Astrocyte (in vitro differentiated cells and primary cell): Measurements from ENCODE around the gene ABCC11. TPM values are rescaled to one million over a fixed set of nuclear protein-coding genes. Genes with fewer than 3 reads are reported as not detected.

Source experiments
- DNase-seq: peaks from one replicate; pipeline ENCODE4 v3.0.0-alpha.2; 2010; ENCODE audit warnings: low read depth
- FAIRE-seq: peaks from 2 replicates; lab custom pipeline; 2011; peaks lifted over from hg19 to GRCh38; lab: Jason Lieb, UNC
- H2AFZ ChIP-seq: 2 replicates; pipeline ENCODE4 v1.6.0; 2012; ENCODE audit warnings: low read depth, low read length, inconsistent platforms
- H3K27ac ChIP-seq: 2 replicates; pipeline ENCODE4 v1.5.1; 2011; ENCODE audit warnings: low read depth, low read length, inconsistent platforms
- H3K27me3 ChIP-seq: 2 replicates; pipeline ENCODE4 v1.6.0; 2011; ENCODE audit warnings: low read length, inconsistent platforms; ENCODE audit not compliant: insufficient read depth
- H3K36me3 ChIP-seq: 2 replicates; pipeline ENCODE4 v1.5.1; 2011; ENCODE audit warnings: low read length, inconsistent platforms; ENCODE audit not compliant: insufficient read depth
- H3K4me1 ChIP-seq: 2 replicates; pipeline ENCODE4 v1.5.1; 2011; ENCODE audit warnings: low read length, inconsistent platforms; ENCODE audit not compliant: insufficient read depth
- H3K4me2 ChIP-seq: 2 replicates; pipeline ENCODE4 v1.6.0; 2012; ENCODE audit warnings: low read length, inconsistent platforms
- H3K4me3 ChIP-seq: 2 replicates; pipeline ENCODE4 v1.5.1; 2011; ENCODE audit warnings: low read depth, mild to moderate bottlenecking, low read length, inconsistent platforms; ENCODE audit not compliant: insufficient read depth
- H3K79me2 ChIP-seq: 2 replicates; pipeline ENCODE4 v1.6.0; 2012; ENCODE audit warnings: mild to moderate bottlenecking, low read length, inconsistent platforms; ENCODE audit not compliant: insufficient read depth
- H3K9ac ChIP-seq: 2 replicates; pipeline ENCODE4 v1.6.0; 2012; ENCODE audit warnings: mild to moderate bottlenecking, low read length, inconsistent platforms
- H3K9me3 ChIP-seq: 2 replicates; pipeline ENCODE4 v1.5.1; 2012; ENCODE audit warnings: low read depth, mild to moderate bottlenecking, low read length, inconsistent platforms; ENCODE audit not compliant: insufficient read depth
- H4K20me1 ChIP-seq: 2 replicates; pipeline ENCODE4 v1.6.0; 2012; ENCODE audit warnings: low read length, inconsistent platforms; ENCODE audit not compliant: insufficient read depth
- H3K27ac Mint-ChIP-seq: one replicate; pipeline ENCODE4 v1.8.0; 2021; ENCODE audit warnings: mild to moderate bottlenecking, mixed read lengths; ENCODE audit not compliant: unreplicated experiment
- H3K27me3 Mint-ChIP-seq: one replicate; pipeline ENCODE4 v1.8.0; 2021; ENCODE audit warnings: low read depth, mixed read lengths; ENCODE audit not compliant: unreplicated experiment
- H3K36me3 Mint-ChIP-seq: one replicate; pipeline ENCODE4 v1.8.0; 2021; ENCODE audit warnings: low read depth, mixed read lengths; ENCODE audit not compliant: unreplicated experiment
- H3K4me1 Mint-ChIP-seq: one replicate; pipeline ENCODE4 v1.8.0; 2021; ENCODE audit warnings: low read depth, mixed read lengths; ENCODE audit not compliant: unreplicated experiment
- H3K4me3 Mint-ChIP-seq: one replicate; pipeline ENCODE4 v1.8.0; 2021; ENCODE audit warnings: mild to moderate bottlenecking, moderate library complexity, mixed read lengths; ENCODE audit not compliant: unreplicated experiment
- H3K9me3 Mint-ChIP-seq: one replicate; pipeline ENCODE4 v1.8.0; 2021; ENCODE audit warnings: mild to moderate bottlenecking, mixed read lengths; ENCODE audit not compliant: unreplicated experiment
- CTCF ChIP-seq: IDR thresholded peaks from 2 replicates; pipeline ENCODE4 v1.5.1; 2011; ENCODE audit warnings: low read depth, mild to moderate bottlenecking, inconsistent platforms, low read length, moderate library complexity; ENCODE audit not compliant: insufficient read depth
- EZH2 ChIP-seq: IDR thresholded peaks from 2 replicates; pipeline ENCODE4 v1.6.1; 2012; ENCODE audit warnings: mild to moderate bottlenecking, low read length, inconsistent platforms; ENCODE audit not compliant: insufficient read depth
- total RNA-seq: library from RNA; stranded (reverse); gene quantifications from 2 replicates; pipeline ENCODE4 v1.2.1, GENCODE V29; 2021

Gene ABCC11
- total RNA-seq, 1 donor from 2014 or later: 0.32 TPM

GRCh38 chr16:48133455-48134211, 113.7 kb downstream of the ABCC11 start:
- Histone ChIP-seq H4K20me1 (no peaks in the 10 kb centered on the region), H3K36me3 (no peaks in the 10 kb centered on the region), H3K9ac (no peak overlapping the region), H2AFZ (no peak overlapping the region), H3K79me2 (no peaks in the 10 kb centered on the region), H3K9me3 (no peaks in the 10 kb centered on the region), H3K27me3 (no peaks in the 10 kb centered on the region), H3K4me2 (no peak overlapping the region), H3K27ac (no peak overlapping the region), H3K4me3 (no peak overlapping the region), H3K4me1 (no peaks in the 10 kb centered on the region)
- Mint-ChIP-seq H3K27ac (no peak overlapping the region), H3K27me3 (peaks cover 13% of the 10 kb centered on the region), H3K9me3 (no peaks in the 10 kb centered on the region), H3K4me3 (no peak overlapping the region), H3K4me1 (peaks cover 7% of the 10 kb centered on the region), H3K36me3 (no peaks in the 10 kb centered on the region)
- FAIRE-seq: no peak
- no peak for DNase-seq
- TF ChIP-seq EZH2 (no peak), CTCF (no peak)

GRCh38 chr16:48132696-48133095, 114.6 kb downstream of the ABCC11 start:
- TF ChIP-seq CTCF: no peak
- no peak for TF ChIP-seq EZH2
- FAIRE-seq: no peak

More at GRCh38 chr16:48132696-48133095, 114.6 kb downstream of the ABCC11 start:
- no peaks in the 10 kb centered on the region for H4K20me1 ChIP-seq
- H3K27ac ChIP-seq: no peak overlapping the region
- no peak overlapping the region for H3K9ac ChIP-seq
- H3K79me2 ChIP-seq: no peaks in the 10 kb centered on the region
- Mint-ChIP-seq H3K36me3 (no peaks in the 10 kb centered on the region), H3K9me3 (no peaks in the 10 kb centered on the region), H3K27me3 (peaks cover 13% of the 10 kb centered on the region), H3K4me3 (no peak overlapping the region), H3K27ac (no peak overlapping the region), H3K4me1 (peaks cover 9% of the 10 kb centered on the region)
- peaks cover 3% of the 10 kb centered on the region for H3K4me1 ChIP-seq
- no peak overlapping the region for H3K4me3 ChIP-seq
- DNase-seq: no peak
- no peak overlapping the region for H2AFZ ChIP-seq
- no peaks in the 10 kb centered on the region for H3K27me3 ChIP-seq
- H3K9me3 ChIP-seq: no peaks in the 10 kb centered on the region
- H3K36me3 ChIP-seq: no peaks in the 10 kb centered on the region
- H3K4me2 ChIP-seq: no peak overlapping the region
